Coronary artery (tissue), 2 donors: ENCODE results near the gene SMARCA4.

Experiments used
- DNase-seq: peaks from one replicate; pipeline ENCODE4 v3.0.0-alpha.2; 2017; ENCODE audit warnings: low spot score
- H3K27ac ChIP-seq, 2 donors: fragments of 200-600 bp; sonication (generic); one replicate each; pipeline ENCODE4 v1.5.1; 2016 to 2019
- H3K4me3 ChIP-seq: fragments of 200-600 bp; sonication (generic); 2 replicates; pipeline ENCODE4 v1.5.1; 2016; ENCODE audit warnings: mild to moderate bottlenecking, moderate library complexity
- CTCF ChIP-seq: fragments of 200-600 bp; sonication (generic); IDR thresholded peaks from one replicate; pipeline ENCODE4 v1.5.1; 2019; ENCODE audit warnings: antibody characterized with exemption

The SMARCA4 gene

GRCh38 chr19:10960314-10961072 lies at the start of gene SMARCA4:
TSS of gene SMARCA4 (plus strand) at chr19:10961030. CDS start at chr19:10984152, 23,122 bp downstream.
- DNase-seq, result peak; percentile 96
- peak within 1 kb of the TSS; percentile 97 for H3K4me3 ChIP-seq
- H3K27ac ChIP-seq, result peak within 1 kb of the TSS; percentile 93 to 95
- TF ChIP-seq CTCF, result no peak

- no peak overlapping the region for H3K4me3 ChIP-seq
- no peak for DNase-seq
- no peak for TF ChIP-seq CTCF
- no peak overlapping the region for H3K27ac ChIP-seq
Measured at GRCh38 chr19:10911579-10912363, 49.1 kb upstream of the SMARCA4 start.

- TF ChIP-seq CTCF, result no peak
- H3K27ac ChIP-seq, result no peak overlapping the region
- H3K4me3 ChIP-seq, result no peak overlapping the region
- DNase-seq, result no peak
Measured at GRCh38 chr19:10912619-10913018, 48.2 kb upstream of the SMARCA4 start.

GRCh38 chr19:10913716-10914340 lies 47.0 kb upstream of the SMARCA4 start:
- no peak for TF ChIP-seq CTCF
- H3K27ac ChIP-seq, result no peak overlapping the region
- DNase-seq, result no peak

GRCh38 chr19:10915130-10916091 lies 45.4 kb upstream of the SMARCA4 start:
- no peak for TF ChIP-seq CTCF
- Histone ChIP-seq H3K4me3 (no peak overlapping the region), H3K27ac (no peak overlapping the region)
- DNase-seq, result no peak

More at GRCh38 chr19:10913716-10914340, 47.0 kb upstream of the SMARCA4 start:
- H3K4me3 ChIP-seq, result no peak overlapping the region

- no peak for DNase-seq
- no peak for TF ChIP-seq CTCF
- Histone ChIP-seq H3K4me3 (no peak overlapping the region), H3K27ac (no peak overlapping the region)
Measured at GRCh38 chr19:10916602-10917001, 44.2 kb upstream of the SMARCA4 start.
